Measurements from ENCODE around the gene FXYD3. TPM values are rescaled to one million over a fixed set of nuclear protein-coding genes. Genes with fewer than 3 reads are reported as not detected.

The FXYD3 gene
- polyA plus RNA-seq, 1 donor from 2014 or later, result not detected

DNA sequence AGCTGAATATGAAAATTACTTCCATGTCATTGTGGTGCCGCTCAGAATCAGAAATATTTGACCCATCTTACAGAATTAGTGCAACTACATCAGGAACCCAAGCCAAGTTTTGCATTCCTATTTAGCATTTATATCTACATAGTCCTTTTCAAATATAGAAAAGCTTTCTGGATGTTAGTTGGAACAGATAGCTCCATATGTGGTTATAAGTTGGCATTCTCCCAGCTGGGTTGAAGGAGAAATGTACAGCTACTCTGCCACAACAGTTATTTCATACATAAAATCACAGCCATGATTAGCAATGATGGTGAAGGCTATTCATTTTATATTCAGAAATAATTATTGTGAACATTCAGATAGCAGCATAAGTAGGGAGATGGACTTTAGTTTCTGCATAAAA is 45.9 kb upstream of the FXYD3 start:
- Histone ChIP-seq H3F3A (ENCODE audit: insufficient read depth, low read length, poor library complexity, severe bottlenecking) (no peaks in the 10 kb centered on the region), H3K9me2 (ENCODE audit: insufficient read depth, low read length) (no peaks in the 10 kb centered on the region), H3K4me2 (ENCODE audit: low read length) (no peak overlapping the region), H3K27me3 (ENCODE audit: insufficient read depth, low read depth, low read length) (no peaks in the 10 kb centered on the region), H3K9ac (ENCODE audit: low read length) (no peak overlapping the region), H3K27ac (ENCODE audit: low read length) (no peak overlapping the region), H2AFZ (ENCODE audit: low read depth, low read length) (no peak overlapping the region), H3K36me3 (ENCODE audit: insufficient read depth, low read length) (no peaks in the 10 kb centered on the region), H3K4me3 (ENCODE audit: low read length) (no peak overlapping the region), H3K9me3 (ENCODE audit: low read length) (no peaks in the 10 kb centered on the region), H4K20me1 (ENCODE audit: insufficient read depth) (no peaks in the 10 kb centered on the region), H3K79me2 (replicated peaks; ENCODE audit: insufficient read depth, low read length) (no peaks in the 10 kb centered on the region)
- TF ChIP-seq, protein P1, sequence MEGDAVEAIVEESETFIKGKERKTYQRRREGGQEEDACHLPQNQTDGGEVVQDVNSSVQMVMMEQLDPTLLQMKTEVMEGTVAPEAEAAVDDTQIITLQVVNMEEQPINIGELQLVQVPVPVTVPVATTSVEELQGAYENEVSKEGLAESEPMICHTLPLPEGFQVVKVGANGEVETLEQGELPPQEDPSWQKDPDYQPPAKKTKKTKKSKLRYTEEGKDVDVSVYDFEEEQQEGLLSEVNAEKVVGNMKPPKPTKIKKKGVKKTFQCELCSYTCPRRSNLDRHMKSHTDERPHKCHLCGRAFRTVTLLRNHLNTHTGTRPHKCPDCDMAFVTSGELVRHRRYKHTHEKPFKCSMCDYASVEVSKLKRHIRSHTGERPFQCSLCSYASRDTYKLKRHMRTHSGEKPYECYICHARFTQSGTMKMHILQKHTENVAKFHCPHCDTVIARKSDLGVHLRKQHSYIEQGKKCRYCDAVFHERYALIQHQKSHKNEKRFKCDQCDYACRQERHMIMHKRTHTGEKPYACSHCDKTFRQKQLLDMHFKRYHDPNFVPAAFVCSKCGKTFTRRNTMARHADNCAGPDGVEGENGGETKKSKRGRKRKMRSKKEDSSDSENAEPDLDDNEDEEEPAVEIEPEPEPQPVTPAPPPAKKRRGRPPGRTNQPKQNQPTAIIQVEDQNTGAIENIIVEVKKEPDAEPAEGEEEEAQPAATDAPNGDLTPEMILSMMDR (IDR thresholded peaks at IDR 0.05; ENCODE audit: poor library complexity, severe bottlenecking), result no peak
- no peak for TF ChIP-seq MXI1 (conservative IDR thresholded peaks at IDR 0.05; ENCODE audit: poor library complexity, severe bottlenecking)
- TF ChIP-seq POLR2AphosphoS5 (IDR thresholded peaks at IDR 0.05), result no peak
- no peak for TF ChIP-seq RAD21 (conservative IDR thresholded peaks at IDR 0.05)
- TF ChIP-seq, protein P2, sequence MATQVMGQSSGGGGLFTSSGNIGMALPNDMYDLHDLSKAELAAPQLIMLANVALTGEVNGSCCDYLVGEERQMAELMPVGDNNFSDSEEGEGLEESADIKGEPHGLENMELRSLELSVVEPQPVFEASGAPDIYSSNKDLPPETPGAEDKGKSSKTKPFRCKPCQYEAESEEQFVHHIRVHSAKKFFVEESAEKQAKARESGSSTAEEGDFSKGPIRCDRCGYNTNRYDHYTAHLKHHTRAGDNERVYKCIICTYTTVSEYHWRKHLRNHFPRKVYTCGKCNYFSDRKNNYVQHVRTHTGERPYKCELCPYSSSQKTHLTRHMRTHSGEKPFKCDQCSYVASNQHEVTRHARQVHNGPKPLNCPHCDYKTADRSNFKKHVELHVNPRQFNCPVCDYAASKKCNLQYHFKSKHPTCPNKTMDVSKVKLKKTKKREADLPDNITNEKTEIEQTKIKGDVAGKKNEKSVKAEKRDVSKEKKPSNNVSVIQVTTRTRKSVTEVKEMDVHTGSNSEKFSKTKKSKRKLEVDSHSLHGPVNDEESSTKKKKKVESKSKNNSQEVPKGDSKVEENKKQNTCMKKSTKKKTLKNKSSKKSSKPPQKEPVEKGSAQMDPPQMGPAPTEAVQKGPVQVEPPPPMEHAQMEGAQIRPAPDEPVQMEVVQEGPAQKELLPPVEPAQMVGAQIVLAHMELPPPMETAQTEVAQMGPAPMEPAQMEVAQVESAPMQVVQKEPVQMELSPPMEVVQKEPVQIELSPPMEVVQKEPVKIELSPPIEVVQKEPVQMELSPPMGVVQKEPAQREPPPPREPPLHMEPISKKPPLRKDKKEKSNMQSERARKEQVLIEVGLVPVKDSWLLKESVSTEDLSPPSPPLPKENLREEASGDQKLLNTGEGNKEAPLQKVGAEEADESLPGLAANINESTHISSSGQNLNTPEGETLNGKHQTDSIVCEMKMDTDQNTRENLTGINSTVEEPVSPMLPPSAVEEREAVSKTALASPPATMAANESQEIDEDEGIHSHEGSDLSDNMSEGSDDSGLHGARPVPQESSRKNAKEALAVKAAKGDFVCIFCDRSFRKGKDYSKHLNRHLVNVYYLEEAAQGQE (IDR thresholded peaks at IDR 0.05; ENCODE audit: borderline replicate concordance), result no peak
- no peak for TF ChIP-seq EP300 (conservative IDR thresholded peaks at IDR 0.05; ENCODE audit: poor library complexity, severe bottlenecking)
- no peak for TF ChIP-seq EZH2 (IDR thresholded peaks at IDR 0.05; ENCODE audit: borderline replicate concordance, insufficient read depth, low read length, poor library complexity, severe bottlenecking)
- TF ChIP-seq TAF1 (IDR thresholded peaks at IDR 0.05; ENCODE audit: low read depth), result no peak
- TF ChIP-seq SMC3 (conservative IDR thresholded peaks at IDR 0.05; ENCODE audit: poor library complexity), result no peak

DNA sequence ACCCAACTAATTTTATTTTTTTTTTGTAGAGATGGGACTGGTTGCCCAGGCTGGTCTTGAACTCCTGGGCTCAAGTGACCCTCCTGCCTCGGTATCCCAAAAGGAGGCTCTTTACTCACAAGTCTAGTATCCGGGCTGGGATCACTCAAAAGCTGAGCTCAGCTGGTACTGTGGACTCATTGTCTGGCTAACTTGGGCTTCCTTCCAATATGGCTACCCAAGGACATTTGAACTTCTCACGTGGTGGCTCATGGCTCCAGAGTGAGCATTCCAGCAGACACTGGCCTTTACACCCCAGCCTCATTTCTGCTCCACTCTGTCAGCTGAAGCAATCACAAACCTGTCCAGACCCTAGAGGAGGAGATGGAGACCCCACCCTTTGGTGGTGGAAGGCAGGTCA is 45.2 kb upstream of the FXYD3 start:
- no peaks in the 10 kb centered on the region for H3K79me2 ChIP-seq (replicated peaks; ENCODE audit: insufficient read depth, low read length)
- H2AFZ ChIP-seq (ENCODE audit: low read depth, low read length), result no peak overlapping the region
- no peaks in the 10 kb centered on the region for H3K9me3 ChIP-seq (ENCODE audit: low read length)
- H3K4me2 ChIP-seq (ENCODE audit: low read length), result no peak overlapping the region
- H3F3A ChIP-seq (ENCODE audit: insufficient read depth, low read length, poor library complexity, severe bottlenecking), result no peaks in the 10 kb centered on the region
- H3K27ac ChIP-seq (ENCODE audit: low read length), result no peak overlapping the region
- H3K9me2 ChIP-seq (ENCODE audit: insufficient read depth, low read length), result no peaks in the 10 kb centered on the region
- no peaks in the 10 kb centered on the region for H3K36me3 ChIP-seq (ENCODE audit: insufficient read depth, low read length)
- H3K27me3 ChIP-seq (ENCODE audit: insufficient read depth, low read depth, low read length), result no peaks in the 10 kb centered on the region
- no peaks in the 10 kb centered on the region for H4K20me1 ChIP-seq (ENCODE audit: insufficient read depth)
- TF ChIP-seq, protein P1 (IDR thresholded peaks at IDR 0.05; ENCODE audit: poor library complexity, severe bottlenecking), result no peak
- no peak for TF ChIP-seq EP300 (conservative IDR thresholded peaks at IDR 0.05; ENCODE audit: poor library complexity, severe bottlenecking)
- TF ChIP-seq MXI1 (conservative IDR thresholded peaks at IDR 0.05; ENCODE audit: poor library complexity, severe bottlenecking), result no peak
- TF ChIP-seq, protein P2 (IDR thresholded peaks at IDR 0.05; ENCODE audit: borderline replicate concordance), result no peak
- TF ChIP-seq POLR2AphosphoS5 (IDR thresholded peaks at IDR 0.05), result no peak
- H3K9ac ChIP-seq (ENCODE audit: low read length), result no peak overlapping the region
- H3K4me3 ChIP-seq (ENCODE audit: low read length), result no peak overlapping the region
